DOHH2 (cell line): Measurements from ENCODE around the gene GPC5.

Source experiments
- EZH2phosphoT487 ChIP-seq: fragments of 200-600 bp; sonication (generic); IDR thresholded peaks from 2 replicates; pipeline ENCODE4 v1.6.1; 2017; ENCODE audit warnings: borderline replicate concordance, mild to moderate bottlenecking, antibody characterized with exemption, low read length, moderate library complexity, mixed read lengths
- TF ChIP-seq, protein P1 (sequence below): fragments of 200-600 bp; sonication (generic); IDR thresholded peaks from one replicate; pipeline ENCODE4 v1.5.1; 2014; ENCODE audit warnings: antibody characterized with exemption, mild to moderate bottlenecking, low read depth, low read length; ENCODE audit not compliant: poor library complexity, severe bottlenecking

DNA sequence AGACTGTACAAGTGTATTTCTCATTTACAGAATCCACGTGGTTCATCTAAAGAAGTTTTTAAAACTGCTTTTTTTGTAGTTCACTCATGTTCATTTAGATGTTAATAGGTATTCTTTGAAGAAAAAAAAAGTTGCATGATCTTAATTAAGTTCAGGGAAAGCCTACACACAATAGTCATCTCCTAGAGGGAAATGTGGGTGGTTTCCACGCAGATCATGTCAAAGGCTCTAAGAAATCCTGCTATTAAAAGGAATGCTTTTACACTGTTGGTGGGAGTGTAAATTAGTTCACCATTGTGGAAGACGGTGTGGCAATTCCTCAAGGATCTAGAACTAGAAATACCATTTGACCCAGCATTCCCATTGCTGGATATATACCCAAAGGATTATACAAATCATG, 312.3 kb downstream of the GPC5 start:
- TF ChIP-seq, protein P1, sequence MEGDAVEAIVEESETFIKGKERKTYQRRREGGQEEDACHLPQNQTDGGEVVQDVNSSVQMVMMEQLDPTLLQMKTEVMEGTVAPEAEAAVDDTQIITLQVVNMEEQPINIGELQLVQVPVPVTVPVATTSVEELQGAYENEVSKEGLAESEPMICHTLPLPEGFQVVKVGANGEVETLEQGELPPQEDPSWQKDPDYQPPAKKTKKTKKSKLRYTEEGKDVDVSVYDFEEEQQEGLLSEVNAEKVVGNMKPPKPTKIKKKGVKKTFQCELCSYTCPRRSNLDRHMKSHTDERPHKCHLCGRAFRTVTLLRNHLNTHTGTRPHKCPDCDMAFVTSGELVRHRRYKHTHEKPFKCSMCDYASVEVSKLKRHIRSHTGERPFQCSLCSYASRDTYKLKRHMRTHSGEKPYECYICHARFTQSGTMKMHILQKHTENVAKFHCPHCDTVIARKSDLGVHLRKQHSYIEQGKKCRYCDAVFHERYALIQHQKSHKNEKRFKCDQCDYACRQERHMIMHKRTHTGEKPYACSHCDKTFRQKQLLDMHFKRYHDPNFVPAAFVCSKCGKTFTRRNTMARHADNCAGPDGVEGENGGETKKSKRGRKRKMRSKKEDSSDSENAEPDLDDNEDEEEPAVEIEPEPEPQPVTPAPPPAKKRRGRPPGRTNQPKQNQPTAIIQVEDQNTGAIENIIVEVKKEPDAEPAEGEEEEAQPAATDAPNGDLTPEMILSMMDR, result no peak
- TF ChIP-seq EZH2phosphoT487, result no peak
